ENCODE data around the gene CARD9. TPM values are rescaled to one million over a fixed set of nuclear protein-coding genes. Genes with fewer than 3 reads are reported as not detected.

CARD9 gene
- total RNA-seq, 1 experiment from 2014 or later = 1.1 TPM

DNA sequence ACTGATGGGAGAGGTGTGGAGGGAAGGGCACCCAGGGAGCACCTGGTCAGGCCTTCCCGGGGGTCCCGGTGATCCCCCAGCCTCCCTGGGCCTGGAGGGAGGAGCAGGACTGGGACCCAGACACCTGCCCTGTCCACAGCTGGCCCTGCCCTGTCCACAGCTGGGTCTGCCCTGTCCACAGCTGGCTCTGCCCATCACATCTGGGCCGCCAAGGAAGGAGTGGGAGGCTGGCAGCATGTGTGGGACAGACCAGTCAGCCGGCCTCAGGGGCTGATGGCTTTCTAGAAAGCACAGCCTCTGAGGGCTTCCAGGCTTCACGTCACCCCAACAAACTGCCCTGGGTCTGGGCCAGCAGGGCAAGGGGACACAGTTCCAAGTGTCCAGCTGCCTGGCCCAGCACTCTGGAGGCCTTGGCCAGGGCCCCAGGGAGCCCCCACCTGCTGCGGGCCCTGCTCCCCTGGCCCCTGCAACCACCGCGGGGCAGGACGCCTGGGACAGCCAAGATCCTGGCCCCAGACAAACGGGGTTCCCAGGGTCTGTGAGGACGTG lies 22.1 kb downstream of the CARD9 start:
- Histone ChIP-seq H3K4me2 (ENCODE audit: low read length) (no peak overlapping the region), H3K79me2 (ENCODE audit: low read length) (no peaks in the 10 kb centered on the region), H3K27me3 (ENCODE audit: low read length) (no peaks in the 10 kb centered on the region), H3F3A (ENCODE audit: low read length, unreplicated experiment) (no peaks in the 10 kb centered on the region), H2AFZ (ENCODE audit: low read length) (no peak overlapping the region), H3K4me1 (ENCODE audit: insufficient read depth, low read length) (peaks cover 7% of the 10 kb centered on the region; the same call in 1 of the 2 replicates), H3K36me3 (ENCODE audit: low read depth, low read length) (no peaks in the 10 kb centered on the region), H3K4me3 (ENCODE audit: low read length) (no peak overlapping the region), H4K20me1 (ENCODE audit: low read length) (no peaks in the 10 kb centered on the region), H3K9ac (ENCODE audit: low read length) (no peak overlapping the region), H3K27ac (ENCODE audit: low read length) (no peak overlapping the region), H3K9me2 (replicated peaks; ENCODE audit: low read length) (no peaks in the 10 kb centered on the region), H3K9me3 (ENCODE audit: low read length) (no peaks in the 10 kb centered on the region)
- CTCF ChIA-PET = no interaction called here
- TF ChIP-seq EZH2 (IDR thresholded peaks at IDR 0.05; ENCODE audit: low read length, unreplicated experiment) (no peak), EZH2phosphoT487 (IDR thresholded peaks at IDR 0.05; ENCODE audit: borderline replicate concordance, low read length) (no peak)
- TF ChIP-seq, protein P1, sequence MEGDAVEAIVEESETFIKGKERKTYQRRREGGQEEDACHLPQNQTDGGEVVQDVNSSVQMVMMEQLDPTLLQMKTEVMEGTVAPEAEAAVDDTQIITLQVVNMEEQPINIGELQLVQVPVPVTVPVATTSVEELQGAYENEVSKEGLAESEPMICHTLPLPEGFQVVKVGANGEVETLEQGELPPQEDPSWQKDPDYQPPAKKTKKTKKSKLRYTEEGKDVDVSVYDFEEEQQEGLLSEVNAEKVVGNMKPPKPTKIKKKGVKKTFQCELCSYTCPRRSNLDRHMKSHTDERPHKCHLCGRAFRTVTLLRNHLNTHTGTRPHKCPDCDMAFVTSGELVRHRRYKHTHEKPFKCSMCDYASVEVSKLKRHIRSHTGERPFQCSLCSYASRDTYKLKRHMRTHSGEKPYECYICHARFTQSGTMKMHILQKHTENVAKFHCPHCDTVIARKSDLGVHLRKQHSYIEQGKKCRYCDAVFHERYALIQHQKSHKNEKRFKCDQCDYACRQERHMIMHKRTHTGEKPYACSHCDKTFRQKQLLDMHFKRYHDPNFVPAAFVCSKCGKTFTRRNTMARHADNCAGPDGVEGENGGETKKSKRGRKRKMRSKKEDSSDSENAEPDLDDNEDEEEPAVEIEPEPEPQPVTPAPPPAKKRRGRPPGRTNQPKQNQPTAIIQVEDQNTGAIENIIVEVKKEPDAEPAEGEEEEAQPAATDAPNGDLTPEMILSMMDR (conservative IDR thresholded peaks at IDR 0.05; ENCODE audit: low read depth, low read length) = no peak
- POLR2A ChIA-PET (ENCODE audit: unreplicated experiment) = no interaction called here
- BruUV-seq (replicated peaks) = no TSS peak
- no peak for ATAC-seq
- intact Hi-C loops (cut with micrococcal nuclease) = no loop called here
- no peak for DNase-seq

DNA sequence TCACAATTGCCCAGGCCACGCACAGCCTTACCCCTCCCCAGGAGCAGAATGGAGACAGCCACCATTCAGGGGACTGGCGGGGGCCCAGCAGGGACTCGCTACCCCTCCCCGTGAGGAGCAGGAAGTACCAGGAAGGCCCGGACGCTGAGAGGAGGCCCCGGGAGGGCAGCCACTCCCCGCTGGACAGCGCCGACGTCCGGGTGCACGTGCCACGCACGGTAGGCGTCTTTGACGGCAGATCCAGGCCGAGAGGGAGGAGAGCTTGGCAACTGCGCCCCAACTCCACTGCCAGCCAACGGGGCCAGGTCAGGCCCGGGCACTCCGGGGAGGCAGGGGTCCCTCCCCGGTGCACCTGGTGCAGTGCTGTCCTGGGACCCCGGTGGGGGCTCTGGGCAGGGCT lies 23.9 kb downstream of the CARD9 start:
- Histone ChIP-seq H3K4me3 (ENCODE audit: low read length) (no peak overlapping the region), H3F3A (ENCODE audit: low read length, unreplicated experiment) (no peaks in the 10 kb centered on the region), H3K27ac (ENCODE audit: low read length) (no peak overlapping the region), H3K9ac (ENCODE audit: low read length) (no peak overlapping the region), H3K27me3 (ENCODE audit: low read length) (no peaks in the 10 kb centered on the region), H3K79me2 (ENCODE audit: low read length) (no peaks in the 10 kb centered on the region), H3K9me2 (replicated peaks; ENCODE audit: low read length) (no peaks in the 10 kb centered on the region), H4K20me1 (ENCODE audit: low read length) (no peaks in the 10 kb centered on the region), H3K9me3 (ENCODE audit: low read length) (no peaks in the 10 kb centered on the region), H2AFZ (ENCODE audit: low read length) (no peak overlapping the region), H3K4me2 (ENCODE audit: low read length) (no peak overlapping the region), H3K36me3 (ENCODE audit: low read depth, low read length) (no peaks in the 10 kb centered on the region), H3K4me1 (ENCODE audit: insufficient read depth, low read length) (peaks cover 15% of the 10 kb centered on the region; the same call in 1 of the 2 replicates)
- ATAC-seq (no peak), DNase-seq (no peak)
- TF ChIP-seq, protein P1 (conservative IDR thresholded peaks at IDR 0.05; ENCODE audit: low read depth, low read length) = no peak
- no peak for TF ChIP-seq EZH2phosphoT487 (IDR thresholded peaks at IDR 0.05; ENCODE audit: borderline replicate concordance, low read length)
- no peak for TF ChIP-seq EZH2 (IDR thresholded peaks at IDR 0.05; ENCODE audit: low read length, unreplicated experiment)
- no TSS peak for BruUV-seq (replicated peaks)
- ChIA-PET CTCF (no interaction called here), POLR2A (ENCODE audit: unreplicated experiment) (no interaction called here)
- intact Hi-C loops (cut with micrococcal nuclease) = no loop called here

DNA sequence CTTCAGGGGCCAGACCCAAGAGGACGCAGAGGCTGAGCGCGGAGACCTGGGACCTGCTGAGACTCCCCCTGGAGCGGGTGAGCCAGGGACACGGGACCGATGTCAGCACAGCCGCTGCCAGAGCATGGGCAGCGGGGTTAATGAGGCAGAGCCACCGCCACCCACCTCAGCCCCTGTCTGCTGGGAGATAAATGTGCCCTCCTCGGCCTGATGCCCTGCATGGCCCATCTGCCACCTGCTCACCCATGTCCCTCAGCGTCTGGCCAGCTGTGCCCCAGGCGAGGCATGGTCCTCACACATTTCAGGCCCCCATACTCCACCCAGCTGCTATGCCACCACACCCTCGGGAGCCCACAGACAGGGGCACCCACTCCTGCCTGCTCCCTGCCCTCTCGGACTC lies 24.8 kb downstream of the CARD9 start:
- no peaks in the 10 kb centered on the region for H3K9me2 ChIP-seq (replicated peaks; ENCODE audit: low read length)
- ChIA-PET POLR2A (ENCODE audit: unreplicated experiment) (no interaction called here), CTCF (no interaction called here)
- H3F3A ChIP-seq (ENCODE audit: low read length, unreplicated experiment) = no peaks in the 10 kb centered on the region
- no peak for DNase-seq
- intact Hi-C loops (cut with micrococcal nuclease) = no loop called here
- no peaks in the 10 kb centered on the region for H3K27me3 ChIP-seq (ENCODE audit: low read length)
- ATAC-seq = no peak
- H3K79me2 ChIP-seq (ENCODE audit: low read length) = no peaks in the 10 kb centered on the region
- no peaks in the 10 kb centered on the region for H3K9me3 ChIP-seq (ENCODE audit: low read length)
- TF ChIP-seq EZH2phosphoT487 (IDR thresholded peaks at IDR 0.05; ENCODE audit: borderline replicate concordance, low read length) (no peak), EZH2 (IDR thresholded peaks at IDR 0.05; ENCODE audit: low read length, unreplicated experiment) (no peak)
- TF ChIP-seq, protein P1 (conservative IDR thresholded peaks at IDR 0.05; ENCODE audit: low read depth, low read length) = no peak
- no peak overlapping the region for H2AFZ ChIP-seq (ENCODE audit: low read length)
- H4K20me1 ChIP-seq (ENCODE audit: low read length) = no peaks in the 10 kb centered on the region
- no TSS peak for BruUV-seq (replicated peaks)
- no peaks in the 10 kb centered on the region for H3K36me3 ChIP-seq (ENCODE audit: low read depth, low read length)
- H3K4me2 ChIP-seq (ENCODE audit: low read length) = no peak overlapping the region
- no peak overlapping the region for H3K27ac ChIP-seq (ENCODE audit: low read length)
- no peak overlapping the region for H3K4me3 ChIP-seq (ENCODE audit: low read length)
- H3K9ac ChIP-seq (ENCODE audit: low read length) = no peak overlapping the region
- peaks cover 12% of the 10 kb centered on the region; the same call in 1 of the 2 replicates for H3K4me1 ChIP-seq (ENCODE audit: insufficient read depth, low read length)
